ENCODE results near the gene PIN4.

Gene PIN4

DNA sequence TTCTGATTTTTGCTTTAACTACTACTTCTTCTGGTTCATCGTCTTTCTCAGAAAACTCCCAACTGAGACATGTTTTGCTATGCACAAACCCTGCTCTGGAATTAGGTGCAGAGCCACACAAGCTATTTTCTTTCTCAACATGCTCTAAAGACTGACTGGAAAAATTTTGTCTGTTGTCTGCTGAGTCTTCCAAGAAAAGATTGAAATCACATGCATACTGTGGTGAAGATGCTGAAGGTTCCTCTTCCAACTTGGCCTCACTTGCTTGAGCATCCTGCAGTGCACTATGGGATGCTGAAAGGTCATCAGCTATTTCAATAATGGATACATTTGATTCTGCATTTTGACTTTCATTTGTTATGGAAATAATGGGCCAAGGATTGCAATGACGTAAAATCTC, 24.1 kb downstream of the PIN4 start:
- Histone ChIP-seq H2AFZ (ENCODE audit: low read length) (no peak overlapping the region), H3K4me1 (ENCODE audit: insufficient read depth, low read length, poor library complexity, severe bottlenecking) (no peaks in the 10 kb centered on the region), H3K9me2 (replicated peaks; ENCODE audit: low read depth, low read length) (no peaks in the 10 kb centered on the region), H3F3A (ENCODE audit: low read depth) (no peaks in the 10 kb centered on the region), H4K20me1 (ENCODE audit: insufficient read depth, low read length, poor library complexity, severe bottlenecking) (no peaks in the 10 kb centered on the region), H3K9me3 (ENCODE audit: insufficient read depth, low read depth, low read length) (no peaks in the 10 kb centered on the region), H3K4me2 (ENCODE audit: low read depth, low read length, poor library complexity, severe bottlenecking) (no peak overlapping the region), H3K79me2 (ENCODE audit: insufficient read depth, low read length) (peaks cover 4% of the 10 kb centered on the region; the same call in 1 of the 2 replicates), H3K36me3 (ENCODE audit: insufficient read depth, low read length) (peaks cover 42% of the 10 kb centered on the region), H3K9ac (ENCODE audit: low read depth, low read length, poor library complexity, severe bottlenecking) (no peak overlapping the region), H3K27me3 (ENCODE audit: insufficient read depth, low read length, poor library complexity, severe bottlenecking) (no peaks in the 10 kb centered on the region), H3K4me3 (ENCODE audit: low read length, poor library complexity, severe bottlenecking) (no peak overlapping the region)
- no peak for TF ChIP-seq EZH2phosphoT487 (IDR thresholded peaks at IDR 0.05; ENCODE audit: borderline replicate concordance)
- TF ChIP-seq, protein P1, sequence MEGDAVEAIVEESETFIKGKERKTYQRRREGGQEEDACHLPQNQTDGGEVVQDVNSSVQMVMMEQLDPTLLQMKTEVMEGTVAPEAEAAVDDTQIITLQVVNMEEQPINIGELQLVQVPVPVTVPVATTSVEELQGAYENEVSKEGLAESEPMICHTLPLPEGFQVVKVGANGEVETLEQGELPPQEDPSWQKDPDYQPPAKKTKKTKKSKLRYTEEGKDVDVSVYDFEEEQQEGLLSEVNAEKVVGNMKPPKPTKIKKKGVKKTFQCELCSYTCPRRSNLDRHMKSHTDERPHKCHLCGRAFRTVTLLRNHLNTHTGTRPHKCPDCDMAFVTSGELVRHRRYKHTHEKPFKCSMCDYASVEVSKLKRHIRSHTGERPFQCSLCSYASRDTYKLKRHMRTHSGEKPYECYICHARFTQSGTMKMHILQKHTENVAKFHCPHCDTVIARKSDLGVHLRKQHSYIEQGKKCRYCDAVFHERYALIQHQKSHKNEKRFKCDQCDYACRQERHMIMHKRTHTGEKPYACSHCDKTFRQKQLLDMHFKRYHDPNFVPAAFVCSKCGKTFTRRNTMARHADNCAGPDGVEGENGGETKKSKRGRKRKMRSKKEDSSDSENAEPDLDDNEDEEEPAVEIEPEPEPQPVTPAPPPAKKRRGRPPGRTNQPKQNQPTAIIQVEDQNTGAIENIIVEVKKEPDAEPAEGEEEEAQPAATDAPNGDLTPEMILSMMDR (conservative IDR thresholded peaks at IDR 0.05; ENCODE audit: low read length), result no peak

DNA sequence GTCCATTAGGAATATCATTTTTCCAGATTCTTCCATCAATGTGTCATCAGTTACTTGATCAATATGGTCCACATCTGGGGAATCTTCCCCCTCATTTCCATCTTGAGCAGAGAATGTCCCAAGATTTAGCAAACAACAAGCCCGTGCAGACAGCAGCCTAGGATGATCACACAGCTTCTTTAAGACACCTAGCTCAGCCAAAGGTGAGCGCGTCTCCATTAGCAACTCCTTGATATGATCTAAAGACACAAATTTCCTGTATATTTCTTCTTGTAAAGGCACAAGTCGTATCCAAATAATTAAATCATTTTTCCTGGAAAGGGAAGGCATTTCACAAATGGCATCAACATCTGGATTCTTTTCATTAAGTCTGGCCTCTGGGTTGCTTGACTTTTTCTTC, 25.8 kb downstream of the PIN4 start:
- Histone ChIP-seq H3K4me2 (ENCODE audit: low read depth, low read length, poor library complexity, severe bottlenecking) (no peak overlapping the region), H4K20me1 (ENCODE audit: insufficient read depth, low read length, poor library complexity, severe bottlenecking) (no peaks in the 10 kb centered on the region), H3K4me1 (ENCODE audit: insufficient read depth, low read length, poor library complexity, severe bottlenecking) (no peaks in the 10 kb centered on the region), H3K9me3 (ENCODE audit: insufficient read depth, low read depth, low read length) (no peaks in the 10 kb centered on the region), H3K36me3 (ENCODE audit: insufficient read depth, low read length) (peaks cover 42% of the 10 kb centered on the region), H3K4me3 (ENCODE audit: low read length, poor library complexity, severe bottlenecking) (no peak overlapping the region), H3K9ac (ENCODE audit: low read depth, low read length, poor library complexity, severe bottlenecking) (no peak overlapping the region), H3F3A (ENCODE audit: low read depth) (no peaks in the 10 kb centered on the region), H3K27me3 (ENCODE audit: insufficient read depth, low read length, poor library complexity, severe bottlenecking) (no peaks in the 10 kb centered on the region), H3K9me2 (replicated peaks; ENCODE audit: low read depth, low read length) (no peaks in the 10 kb centered on the region), H2AFZ (ENCODE audit: low read length) (no peak overlapping the region), H3K79me2 (ENCODE audit: insufficient read depth, low read length) (peaks cover 4% of the 10 kb centered on the region; the same call in 1 of the 2 replicates)
- TF ChIP-seq, protein P1 (conservative IDR thresholded peaks at IDR 0.05; ENCODE audit: low read length), result no peak
- no peak for TF ChIP-seq EZH2phosphoT487 (IDR thresholded peaks at IDR 0.05; ENCODE audit: borderline replicate concordance)

DNA sequence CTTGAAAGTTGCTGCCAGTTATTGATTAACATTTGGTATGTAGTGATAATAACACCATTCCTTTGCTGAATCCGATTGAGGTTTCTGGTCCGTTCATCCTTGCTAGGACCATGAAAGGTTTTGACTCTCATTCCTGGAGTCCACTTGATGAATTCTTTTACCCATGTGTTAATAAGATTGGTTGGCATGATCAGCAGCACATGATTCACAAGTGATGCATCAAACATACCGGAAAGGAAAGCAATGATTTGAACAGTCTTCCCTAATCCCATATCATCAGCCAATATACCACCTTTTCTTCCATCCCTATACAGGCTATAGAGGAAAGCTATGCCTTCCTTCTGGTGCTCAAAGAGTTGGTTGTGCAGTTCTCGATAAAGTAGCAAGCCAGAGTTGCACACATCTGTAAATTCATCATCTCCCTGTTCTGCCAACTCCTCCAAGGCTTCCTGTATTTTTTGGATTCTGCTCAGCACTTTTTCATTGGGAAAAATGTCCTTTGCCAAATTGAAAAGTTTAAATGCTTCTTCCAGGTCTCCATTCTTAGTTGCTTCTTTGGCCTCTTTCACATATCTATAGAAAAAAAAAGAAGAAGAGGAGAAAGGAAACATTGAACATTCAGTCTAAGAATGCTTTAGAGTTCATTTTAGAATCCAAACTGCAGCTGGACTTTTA, 26.7 kb downstream of the PIN4 start:
- Histone ChIP-seq H3K9ac (ENCODE audit: low read depth, low read length, poor library complexity, severe bottlenecking) (no peak overlapping the region), H3K9me3 (ENCODE audit: insufficient read depth, low read depth, low read length) (no peaks in the 10 kb centered on the region), H3K4me3 (ENCODE audit: low read length, poor library complexity, severe bottlenecking) (no peak overlapping the region), H4K20me1 (ENCODE audit: insufficient read depth, low read length, poor library complexity, severe bottlenecking) (no peaks in the 10 kb centered on the region), H3K36me3 (ENCODE audit: insufficient read depth, low read length) (peaks cover 42% of the 10 kb centered on the region), H3K4me1 (ENCODE audit: insufficient read depth, low read length, poor library complexity, severe bottlenecking) (no peaks in the 10 kb centered on the region), H3K27me3 (ENCODE audit: insufficient read depth, low read length, poor library complexity, severe bottlenecking) (no peaks in the 10 kb centered on the region), H3K79me2 (ENCODE audit: insufficient read depth, low read length) (peaks cover 4% of the 10 kb centered on the region; the same call in 1 of the 2 replicates), H3K4me2 (ENCODE audit: low read depth, low read length, poor library complexity, severe bottlenecking) (no peak overlapping the region), H3K9me2 (replicated peaks; ENCODE audit: low read depth, low read length) (no peaks in the 10 kb centered on the region), H3F3A (ENCODE audit: low read depth) (no peaks in the 10 kb centered on the region), H2AFZ (ENCODE audit: low read length) (no peak overlapping the region)
- TF ChIP-seq, protein P1 (conservative IDR thresholded peaks at IDR 0.05; ENCODE audit: low read length), result no peak
- TF ChIP-seq EZH2phosphoT487 (IDR thresholded peaks at IDR 0.05; ENCODE audit: borderline replicate concordance), result no peak
